Middle frontal gyrus (tissue), 1 donor: Measurements from ENCODE around the gene CLCN3.
"Not testable (repeated sequence)": the region's sequence is repeated elsewhere in the genome, so short reads cannot be mapped to it uniquely, and the experiment has no call there.

Experiments used
- DNase-seq: peaks from one replicate; pipeline ENCODE4 v3.0.0-alpha.2; 2015; ENCODE audit warnings: low spot score; ENCODE audit errors: extremely low spot score

CLCN3 gene

DNA sequence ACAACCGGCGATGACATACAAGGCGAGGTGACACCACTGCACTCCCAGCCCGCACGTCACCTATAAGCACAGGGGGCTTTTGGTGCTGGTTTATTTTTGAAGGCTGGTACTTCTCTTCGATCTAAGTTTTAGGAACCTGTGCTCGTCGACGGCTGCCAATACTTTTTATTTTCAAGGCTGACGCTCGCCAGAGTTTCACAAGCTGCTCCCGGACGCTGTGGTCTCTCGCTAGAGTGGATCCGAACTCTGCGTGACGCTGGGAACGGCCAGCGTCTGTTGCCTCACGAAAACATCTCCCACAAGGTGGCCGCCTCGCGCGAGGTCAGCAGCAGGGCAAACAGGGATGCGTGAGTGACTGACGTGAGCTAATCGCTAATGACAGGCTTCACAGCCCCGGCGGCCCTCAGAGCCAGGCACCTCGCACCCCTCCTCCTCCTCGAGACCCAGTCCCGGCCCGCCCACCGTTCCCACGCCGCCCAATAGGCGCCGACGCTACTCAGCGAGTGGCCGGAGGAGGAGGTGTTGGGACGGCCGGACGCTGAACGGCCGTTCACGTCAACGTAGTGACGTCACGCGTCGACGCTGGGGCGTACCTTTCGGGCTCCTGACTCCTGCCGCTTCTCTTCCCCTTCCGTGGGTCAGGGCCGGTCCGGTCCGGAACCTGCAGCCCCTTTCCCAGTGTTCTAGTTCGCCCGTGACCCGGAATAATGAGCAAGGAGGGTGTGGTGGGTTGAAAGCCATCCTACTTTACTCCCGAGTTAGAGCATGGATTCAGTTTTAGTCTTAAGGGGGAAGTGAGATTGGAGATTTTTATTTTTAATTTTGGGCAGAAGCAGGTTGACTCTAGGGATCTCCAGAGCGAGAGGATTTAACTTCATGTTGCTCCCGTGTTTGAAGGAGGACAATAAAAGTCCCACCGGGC is at the start of gene CLCN3:
CLCN3 (plus strand) TSS at position 621 of the 922 bp plus-strand sequence. CDS start 15,351 bp downstream, outside the sequence.
- DNase-seq = peak; percentile 98

DNA sequence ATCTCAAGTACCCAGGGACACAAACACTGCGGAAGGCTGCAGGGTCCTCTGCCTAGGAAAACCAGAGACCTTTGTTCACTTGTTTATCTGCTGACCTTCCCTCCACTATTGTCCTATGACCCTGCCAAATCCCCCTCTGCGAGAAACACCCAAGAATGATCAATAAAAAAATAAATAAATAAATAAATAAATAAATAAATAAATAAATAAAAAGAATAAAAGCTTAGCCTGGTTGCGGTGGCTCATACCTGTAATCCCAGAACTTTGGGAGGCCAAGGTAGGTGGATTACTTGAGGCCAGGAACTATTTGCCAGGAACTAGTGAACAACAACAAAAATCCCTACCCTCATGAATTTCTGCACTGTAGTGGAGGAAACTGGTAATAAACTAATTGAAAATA is 49.4 kb upstream of the CLCN3 start:
- not testable (repeated sequence) for DNase-seq

DNA sequence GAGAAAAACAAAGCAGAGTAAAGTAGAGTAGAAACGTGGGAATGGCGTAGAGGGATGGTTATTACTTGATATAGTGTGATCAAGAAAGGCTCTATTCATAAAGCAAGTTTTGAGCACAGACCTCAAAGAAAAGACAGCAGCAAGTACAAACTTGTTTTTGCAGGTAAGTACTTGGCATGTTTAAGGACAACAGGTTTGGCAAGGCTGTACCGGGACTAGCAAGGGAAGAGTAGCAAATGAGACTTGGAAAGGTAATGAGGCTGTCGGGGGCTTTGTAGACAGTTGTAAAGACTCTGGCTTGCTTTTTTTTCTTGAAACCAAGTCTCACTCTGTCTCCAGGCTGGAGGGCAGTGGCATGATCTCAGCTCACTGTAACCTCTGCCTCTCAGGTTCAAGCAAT is 48.9 kb upstream of the CLCN3 start:
- no peak for DNase-seq

DNA sequence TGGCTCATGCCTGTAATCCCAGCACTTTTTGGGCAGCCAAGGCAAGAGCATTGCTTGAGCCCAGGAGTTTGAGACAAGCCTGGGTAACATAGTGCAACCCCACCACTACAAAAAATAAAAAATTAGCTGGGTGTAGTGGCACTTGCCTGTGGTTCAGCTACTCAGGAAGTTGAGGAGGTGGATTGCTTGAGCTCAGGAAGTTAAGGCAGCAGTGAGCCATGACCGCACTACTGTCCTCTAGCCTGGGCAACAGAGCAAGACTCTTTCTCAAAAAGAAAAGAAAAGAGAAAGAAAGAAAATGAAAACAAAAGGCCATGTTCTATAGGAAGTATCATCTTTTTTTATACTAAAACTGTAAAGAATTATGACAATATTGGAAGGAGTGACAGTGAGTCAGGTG is 46.5 kb upstream of the CLCN3 start:
- DNase-seq = no peak

DNA sequence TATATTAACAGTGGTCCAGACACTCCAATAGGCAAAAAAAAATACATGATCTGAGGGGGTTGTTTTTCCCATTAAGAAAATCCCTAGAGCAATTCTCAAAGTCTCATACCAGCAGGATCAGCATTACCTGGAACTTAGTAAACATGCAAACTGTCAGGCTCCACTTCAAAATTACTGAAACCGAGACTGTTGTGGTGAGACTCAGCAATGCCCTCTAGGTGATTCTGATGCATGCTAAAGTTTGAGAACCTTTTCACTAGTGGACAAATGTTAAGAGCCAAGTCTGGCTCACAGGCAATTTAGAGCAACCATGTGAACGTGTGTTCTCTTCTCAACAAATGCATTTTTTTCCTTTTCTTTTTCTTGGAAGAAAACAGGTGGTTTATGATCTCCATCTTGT is 38.2 kb upstream of the CLCN3 start:
- no peak for DNase-seq

DNA sequence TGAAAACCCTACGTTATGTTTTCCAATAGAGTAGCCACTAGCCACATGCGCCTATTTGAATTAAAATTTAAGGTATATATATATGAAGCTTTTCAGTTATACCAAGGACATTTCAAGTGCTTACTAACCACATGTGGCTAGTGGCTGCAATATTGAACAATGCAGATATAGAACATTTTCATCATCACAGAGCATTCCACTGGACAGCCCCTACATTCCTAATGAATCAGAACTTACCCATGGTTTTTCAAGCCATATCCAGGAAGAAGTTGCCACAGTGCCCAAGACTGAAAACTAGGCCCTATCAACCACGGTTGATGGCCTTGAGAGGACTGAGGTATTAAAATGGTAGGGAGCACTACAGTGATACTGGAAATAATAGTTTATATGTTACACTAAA is 37.7 kb upstream of the CLCN3 start:
- DNase-seq = no peak

DNA sequence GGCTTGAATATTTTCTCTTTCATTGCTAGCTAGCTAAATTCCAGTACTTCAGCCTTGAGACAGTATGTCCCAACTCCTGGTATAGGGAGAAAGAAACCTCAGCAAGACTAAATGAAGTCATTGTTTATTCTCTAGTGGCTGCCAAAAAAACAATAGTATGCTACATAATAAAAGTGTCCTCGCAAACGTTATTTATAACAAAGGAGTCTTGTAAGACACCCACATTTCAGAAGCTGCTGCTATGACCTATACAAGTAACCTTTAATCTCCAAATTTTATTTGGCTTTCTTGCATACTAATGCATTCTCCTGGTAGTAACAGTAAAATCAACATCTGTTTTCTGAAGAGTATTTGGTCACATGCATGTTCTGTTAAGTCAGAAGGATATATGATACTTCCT is 36.8 kb upstream of the CLCN3 start:
- DNase-seq = no peak

DNA sequence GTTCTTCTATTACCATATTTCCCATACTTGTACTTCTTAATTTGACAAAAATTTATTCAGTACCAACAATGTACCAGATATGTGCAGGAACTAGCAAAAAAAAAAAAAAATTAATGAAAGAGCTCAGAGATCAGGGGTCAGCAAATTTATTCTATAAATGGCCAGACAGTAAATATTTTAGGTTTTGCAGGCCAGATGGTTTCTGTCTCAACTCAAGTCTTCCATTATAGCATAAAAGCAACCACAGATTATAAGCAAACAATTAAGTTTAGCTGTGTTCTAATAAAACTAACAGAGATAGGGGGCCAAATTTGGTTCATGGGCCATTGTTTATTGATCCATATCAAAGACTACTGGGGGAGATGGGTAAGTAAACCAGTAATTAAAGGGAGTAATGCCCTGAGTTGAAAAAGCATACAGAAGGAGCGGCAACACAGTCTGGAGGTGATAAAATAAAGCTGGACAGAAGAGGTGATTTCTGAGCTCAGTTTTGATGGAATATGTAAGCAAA is 27.3 kb upstream of the CLCN3 start:
- no peak for DNase-seq

DNA sequence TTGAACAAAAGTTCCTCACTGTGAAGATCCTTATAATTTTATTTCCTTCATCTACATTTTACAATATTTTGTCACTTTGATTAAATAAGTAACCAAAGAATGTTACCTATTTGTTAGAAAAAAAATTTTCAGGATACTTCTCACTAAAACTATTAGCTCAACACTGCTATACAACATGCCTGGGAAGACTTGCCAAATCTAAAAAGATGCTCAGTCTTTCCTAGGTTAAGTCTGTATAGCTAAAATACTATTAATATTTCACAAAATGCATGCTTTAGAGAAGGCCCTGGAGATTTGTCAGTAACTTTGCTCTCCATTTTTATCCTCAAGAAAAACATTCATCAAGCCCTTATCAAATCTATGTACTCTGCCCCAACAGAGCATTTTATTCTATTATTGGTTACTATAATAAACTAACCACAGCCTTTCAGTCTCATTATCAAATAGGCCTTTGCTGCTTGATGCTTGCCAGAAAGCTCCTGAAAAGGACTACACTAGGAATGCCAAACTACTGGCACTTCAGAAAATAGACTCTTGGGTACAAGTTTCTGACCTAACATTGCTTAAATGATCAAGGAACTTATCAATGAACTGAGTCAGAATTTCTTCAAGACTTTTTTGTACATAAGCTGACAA is 25.7 kb upstream of the CLCN3 start:
- DNase-seq = no peak

DNA sequence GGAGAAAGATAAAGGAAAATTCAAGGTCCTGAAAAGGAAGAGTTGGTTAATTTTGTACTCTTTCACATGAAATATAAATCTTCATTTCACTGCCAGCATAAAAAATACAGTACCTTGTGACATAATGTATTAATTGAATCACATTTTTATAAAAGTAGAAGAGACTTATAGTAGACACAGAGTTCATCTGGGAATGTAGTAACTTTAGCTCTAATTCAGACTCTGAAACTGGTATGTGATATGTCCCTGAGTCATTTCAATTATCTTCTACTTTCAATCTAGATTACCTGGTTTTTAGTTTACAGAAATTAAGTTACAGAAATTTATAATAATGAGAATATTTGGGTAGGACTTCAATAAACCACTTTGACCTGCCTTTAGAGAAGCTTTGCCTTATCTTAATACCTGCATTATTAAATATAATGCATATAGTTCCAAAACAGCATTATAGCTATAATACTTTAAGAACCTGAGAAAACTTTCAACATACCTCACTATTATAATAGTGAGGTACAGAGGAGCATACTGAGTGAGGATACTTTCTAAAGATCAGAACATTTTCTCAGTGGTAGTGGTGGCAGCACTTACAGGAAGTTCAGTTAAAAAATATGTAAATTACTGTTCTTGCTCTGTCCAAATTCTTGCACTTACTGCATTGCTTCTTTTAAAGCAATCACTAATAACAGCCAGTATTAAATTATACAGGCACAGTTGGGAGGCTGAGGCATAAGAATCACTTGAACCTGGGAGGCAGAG is 19.2 kb upstream of the CLCN3 start:
- no peak for DNase-seq

DNA sequence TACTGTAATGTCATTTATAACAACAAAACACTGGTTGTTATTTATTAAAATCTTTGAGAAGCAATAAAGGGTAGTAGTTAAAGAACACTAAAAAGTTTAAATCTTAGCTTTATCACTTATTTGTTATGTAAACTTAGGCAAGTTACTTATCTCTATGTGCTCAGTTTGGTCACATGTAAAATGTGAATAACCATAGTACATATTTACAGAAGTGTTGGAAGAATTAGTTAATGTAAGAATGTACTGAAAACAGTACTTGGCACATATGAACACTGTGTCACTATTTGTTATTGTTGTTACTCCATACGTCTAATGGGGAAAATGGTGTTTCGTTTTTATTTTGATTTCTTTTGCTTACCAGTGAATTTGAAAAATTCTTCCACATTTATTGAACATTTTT is 17.1 kb upstream of the CLCN3 start:
- no peak for DNase-seq

DNA sequence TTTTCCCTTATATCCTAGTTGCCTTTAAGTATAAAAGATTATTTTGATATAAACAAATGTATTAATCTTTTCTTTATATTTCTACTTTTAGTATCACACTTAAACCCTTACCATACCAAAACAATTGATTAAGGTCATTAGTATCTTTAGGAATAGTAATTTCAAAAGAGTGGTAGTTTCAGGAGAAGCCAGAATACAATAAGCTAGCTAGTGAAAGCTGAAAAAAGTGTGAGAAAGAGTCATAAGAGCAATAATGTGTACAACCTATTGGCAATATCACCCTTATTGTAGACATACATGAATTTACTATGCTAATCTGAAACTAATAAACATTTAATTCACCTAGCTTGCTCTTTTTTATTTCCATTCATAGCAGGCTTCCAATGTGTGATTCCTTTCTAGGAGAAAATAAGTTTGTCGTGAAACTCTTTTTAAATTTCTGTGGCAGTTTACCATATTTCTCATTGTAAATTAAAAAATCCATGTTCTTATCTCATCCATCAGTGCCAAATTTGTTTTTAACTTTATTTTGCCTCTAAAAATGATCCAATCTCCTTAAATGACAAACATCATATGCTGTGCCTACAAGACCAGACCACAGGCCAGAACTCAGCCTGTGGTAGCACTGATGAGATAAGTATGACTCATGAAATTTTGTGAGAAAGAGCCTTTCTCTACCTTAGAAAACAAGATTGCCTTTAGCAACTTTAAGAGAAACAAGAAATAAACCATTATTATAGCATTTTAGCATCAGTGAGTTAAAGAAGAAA is 16.1 kb upstream of the CLCN3 start:
- no peak for DNase-seq

DNA sequence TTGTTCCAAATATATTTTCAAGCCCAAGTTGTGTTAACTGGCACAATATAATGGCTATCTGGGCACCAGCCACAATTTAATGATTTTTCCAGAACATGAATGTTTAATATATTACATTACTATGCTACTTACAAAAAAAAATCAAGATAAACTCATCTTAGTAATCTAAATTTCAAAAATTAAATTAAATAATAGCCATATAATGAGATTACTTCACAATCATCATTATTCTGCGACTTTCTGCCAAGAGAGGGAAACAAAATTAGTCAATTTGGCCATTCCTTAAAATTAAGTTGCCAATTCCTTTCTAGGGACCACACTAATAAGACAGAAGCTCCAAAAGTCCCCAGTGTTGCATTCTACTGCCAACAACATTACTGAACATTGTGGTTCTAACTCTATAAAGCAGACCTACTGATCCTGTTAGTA is 15.5 kb upstream of the CLCN3 start:
- DNase-seq = no peak

DNA sequence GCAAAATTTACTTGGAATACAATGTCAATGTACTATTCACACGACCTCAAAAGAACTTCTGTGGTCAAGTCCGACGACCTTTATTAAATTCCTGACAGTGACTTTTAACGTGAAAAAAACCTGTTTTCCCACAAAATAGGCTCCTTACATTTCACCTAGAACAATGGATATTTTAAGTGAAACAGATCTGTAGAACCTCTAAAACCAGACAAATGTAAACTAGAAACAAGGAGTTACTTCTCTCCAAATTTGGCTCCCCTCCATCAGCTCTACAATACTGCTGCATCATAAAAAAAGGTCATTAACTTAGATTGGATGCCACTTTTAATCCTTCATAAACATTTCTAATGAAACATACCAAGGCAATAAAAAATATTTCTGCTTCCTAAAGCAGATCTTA is 9.2 kb upstream of the CLCN3 start:
- DNase-seq = no peak

DNA sequence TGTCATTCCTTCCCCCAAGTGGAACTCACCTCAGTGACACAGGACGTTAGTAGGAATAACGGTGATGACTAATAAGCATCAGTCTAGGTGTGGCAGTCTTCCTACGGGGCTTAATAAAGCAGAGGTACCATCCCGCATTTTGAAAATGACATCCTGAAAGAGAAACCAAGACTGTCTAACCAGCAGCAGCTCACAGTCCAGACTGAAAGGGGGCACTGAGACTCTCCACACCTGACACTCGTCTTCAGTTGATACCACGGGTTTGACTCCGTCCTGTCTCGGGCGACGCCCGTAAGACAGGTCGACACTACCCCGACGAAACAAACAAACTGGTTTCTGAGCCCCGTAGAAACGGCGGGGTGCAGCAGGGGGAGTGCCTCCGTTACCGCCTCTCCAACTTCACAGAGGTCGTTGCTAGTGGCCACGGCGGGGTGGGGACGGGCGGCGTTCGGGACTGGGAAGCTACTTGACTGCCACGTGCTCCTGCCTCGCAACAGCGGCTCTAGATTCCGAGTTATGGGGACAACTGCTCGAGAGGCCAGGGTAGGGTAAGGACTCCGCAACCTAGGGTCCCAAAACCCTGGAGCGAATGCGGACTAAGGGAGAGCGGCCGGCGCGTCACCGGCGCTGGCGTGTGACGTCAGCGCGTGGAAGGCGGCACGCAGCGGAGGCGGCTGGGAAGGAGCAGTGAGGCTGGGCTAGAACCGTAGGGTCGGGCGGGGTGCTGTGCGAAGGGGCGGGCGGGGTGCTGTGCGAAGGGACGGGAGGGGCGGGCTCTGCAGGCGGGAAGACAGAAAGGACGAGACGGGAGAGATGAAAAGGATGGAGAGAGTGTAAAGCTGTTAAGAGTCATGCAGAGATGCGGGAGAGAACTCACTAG is 8.1 kb upstream of the CLCN3 start, which contains the start of gene NEK1:
NEK1 (minus strand) TSS at position 593 of the 880 bp plus-strand sequence. CDS start 9,953 bp downstream, outside the sequence.
- peak; percentile 78 for DNase-seq

DNA sequence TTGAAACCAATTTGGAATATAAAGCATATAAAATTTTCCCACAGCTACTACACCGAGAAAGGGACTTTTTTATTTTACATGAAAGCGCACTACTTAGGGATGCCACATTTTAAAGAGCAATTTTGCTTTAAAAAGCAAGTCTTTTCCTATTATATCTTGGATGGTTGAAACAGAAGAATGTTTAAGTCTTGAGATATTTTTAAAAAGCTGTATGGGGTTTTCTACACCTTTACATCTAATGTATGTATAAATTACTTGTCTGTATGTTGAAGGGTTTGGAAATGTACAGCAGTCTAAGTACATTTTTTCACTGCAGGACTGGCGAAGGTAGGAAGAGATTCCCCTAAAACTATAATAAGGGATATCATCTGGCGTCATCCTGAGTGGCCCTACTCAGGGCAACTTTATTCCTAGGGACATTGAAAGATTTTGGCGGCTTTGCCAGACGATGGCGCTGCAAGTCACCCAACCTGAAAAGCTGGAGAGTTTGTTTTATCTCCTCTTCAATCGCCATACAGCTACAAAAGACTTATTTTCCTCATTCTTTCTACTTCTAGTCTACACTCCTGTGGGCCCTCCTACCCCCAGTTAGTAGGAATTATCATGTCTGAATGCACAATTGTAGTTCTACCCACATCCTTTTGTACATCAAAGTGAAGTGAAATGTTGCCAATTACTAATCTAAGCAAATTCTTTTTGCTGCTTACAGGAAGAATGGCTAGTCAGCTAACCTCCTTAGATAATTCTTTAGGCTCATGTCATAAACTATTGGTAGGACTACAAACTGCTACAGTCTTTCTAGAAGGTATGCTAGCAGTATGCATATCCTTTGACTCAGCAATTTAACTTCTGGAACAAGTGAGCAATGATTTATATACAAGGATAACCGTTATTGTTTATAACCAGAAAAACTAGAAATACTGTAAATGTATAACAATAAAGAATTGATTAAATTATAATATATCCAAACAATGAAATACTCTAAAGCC is 7.2 kb upstream of the CLCN3 start:
- DNase-seq = peak; percentile 68

DNA sequence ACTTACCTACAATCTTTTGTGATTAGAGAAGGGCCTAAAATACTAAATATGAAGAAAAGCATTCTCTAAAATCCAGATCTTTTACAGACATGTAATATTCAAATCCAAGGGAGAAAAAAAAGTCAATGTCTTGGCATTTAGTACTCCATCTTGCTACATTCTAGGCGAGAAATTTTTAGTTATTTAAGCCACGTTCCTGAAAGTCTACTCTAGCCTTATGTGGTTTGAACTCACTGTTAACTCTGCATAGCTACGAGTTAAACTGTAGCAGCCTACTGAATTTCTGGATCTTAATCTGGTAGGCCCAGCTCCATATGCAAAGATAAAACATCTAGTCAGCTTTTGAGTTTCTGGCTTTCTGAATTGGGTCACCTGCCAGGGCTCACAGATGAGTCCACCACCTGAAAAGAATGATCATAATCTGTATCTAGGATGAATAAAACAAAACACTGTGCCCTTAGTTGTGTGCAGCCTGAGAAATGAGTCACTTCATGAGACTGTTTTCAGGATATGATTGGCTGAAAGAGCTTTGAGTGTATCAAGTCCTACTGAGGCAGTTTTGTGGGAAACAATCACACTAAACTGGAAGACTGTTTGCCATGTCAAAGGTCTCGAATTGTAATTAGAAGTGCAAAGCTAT is 4.8 kb upstream of the CLCN3 start:
- no peak for DNase-seq

DNA sequence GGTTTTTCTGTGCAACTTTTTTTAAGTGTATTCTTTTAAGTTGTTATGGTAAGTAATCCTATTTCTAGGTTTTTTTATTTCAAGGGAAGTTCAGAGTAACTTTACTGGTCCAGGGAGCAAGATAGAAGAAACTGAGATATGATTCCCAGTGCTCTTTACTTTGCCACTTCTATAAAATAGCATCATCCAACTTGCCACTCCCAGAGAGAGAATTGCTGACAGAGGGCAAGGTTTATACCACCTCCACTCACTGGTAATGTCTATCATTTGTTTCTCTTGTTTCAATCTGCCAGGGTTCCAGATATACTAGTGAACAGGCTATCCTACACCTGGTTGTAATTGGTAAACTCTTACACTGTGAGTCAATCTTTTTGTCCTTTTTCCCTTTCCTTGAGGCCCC is 3.5 kb upstream of the CLCN3 start:
- DNase-seq = no peak
